ENCODE measurements around the gene PLOD1. TPM values are rescaled to one million over a fixed set of nuclear protein-coding genes. Genes with fewer than 3 reads are reported as not detected.

The PLOD1 gene
- total RNA-seq, 4 donors from 2014 or later, result 14.6 to 324 (median 55.8) TPM

GRCh38 chr1:11998636-11999035 is 64.1 kb downstream of the PLOD1 start:
- Histone ChIP-seq H3K36me3 (no peaks in the 10 kb centered on the region), H3K27ac (no peak overlapping the region), H3K9me3 (no peaks in the 10 kb centered on the region), H3K27me3 (no peaks in the 10 kb centered on the region), H3K4me3 (no peak overlapping the region), H3K4me1 (no peaks in the 10 kb centered on the region)
- no peak for DNase-seq
- intact Hi-C loops (cut with DNase I; ENCODE audit: low total_unique reads), result no loop called here
- no peak for TF ChIP-seq POLR2A (IDR thresholded peaks at IDR 0.05)
- TF ChIP-seq CTCF (IDR thresholded peaks at IDR 0.05), result no peak

- Histone ChIP-seq H3K36me3 (no peaks in the 10 kb centered on the region), H3K9me3 (no peaks in the 10 kb centered on the region), H3K4me3 (no peak overlapping the region), H3K27me3 (no peaks in the 10 kb centered on the region), H3K4me1 (no peaks in the 10 kb centered on the region), H3K27ac (no peak overlapping the region)
- intact Hi-C loops (cut with DNase I; ENCODE audit: low total_unique reads), result no loop called here
- no peak for DNase-seq
- TF ChIP-seq CTCF (IDR thresholded peaks at IDR 0.05), result no peak
- no peak for TF ChIP-seq POLR2A (IDR thresholded peaks at IDR 0.05)
Observed at GRCh38 chr1:11999236-11999635, 64.7 kb downstream of the PLOD1 start.

GRCh38 chr1:12001249-12001917 is 66.9 kb downstream of the PLOD1 start:
- no peak overlapping the region for H3K4me3 ChIP-seq
- TF ChIP-seq CTCF (IDR thresholded peaks at IDR 0.05) (peak; percentile 19 to 31 (median 26)), POLR2A (IDR thresholded peaks at IDR 0.05) (no peak)
- H3K36me3 ChIP-seq, result no peaks in the 10 kb centered on the region
- no peaks in the 10 kb centered on the region for H3K9me3 ChIP-seq
- no peak overlapping the region for H3K27ac ChIP-seq
- no peak for DNase-seq
- H3K27me3 ChIP-seq, result no peaks in the 10 kb centered on the region
- intact Hi-C loops (cut with DNase I; ENCODE audit: low total_unique reads), result no loop called here
- H3K4me1 ChIP-seq, result no peaks in the 10 kb centered on the region

GRCh38 chr1:12001996-12002493 is 67.5 kb downstream of the PLOD1 start:
- DNase-seq, result no peak
- H3K4me3 ChIP-seq, result no peak overlapping the region
- H3K27me3 ChIP-seq, result no peaks in the 10 kb centered on the region
- H3K27ac ChIP-seq, result no peak overlapping the region
- TF ChIP-seq CTCF (IDR thresholded peaks at IDR 0.05) (no peak), POLR2A (IDR thresholded peaks at IDR 0.05) (no peak)
- no peaks in the 10 kb centered on the region for H3K36me3 ChIP-seq
- no peaks in the 10 kb centered on the region for H3K9me3 ChIP-seq
- intact Hi-C loops (cut with DNase I; ENCODE audit: low total_unique reads), result no loop called here
- no peaks in the 10 kb centered on the region for H3K4me1 ChIP-seq

GRCh38 chr1:12003762-12004161 is 69.2 kb downstream of the PLOD1 start:
- H3K9me3 ChIP-seq, result no peaks in the 10 kb centered on the region
- H3K27me3 ChIP-seq, result no peaks in the 10 kb centered on the region
- intact Hi-C loops (cut with DNase I; ENCODE audit: low total_unique reads), result no loop called here
- no peaks in the 10 kb centered on the region for H3K36me3 ChIP-seq
- no peak for DNase-seq
- no peak overlapping the region for H3K4me3 ChIP-seq
- TF ChIP-seq POLR2A (IDR thresholded peaks at IDR 0.05), result no peak
- TF ChIP-seq CTCF (IDR thresholded peaks at IDR 0.05), result no peak
- no peaks in the 10 kb centered on the region for H3K4me1 ChIP-seq
- H3K27ac ChIP-seq, result no peak overlapping the region

Measured in uterus (tissue), 4 donors.